Measurements from ENCODE around the gene EPS8L3.
A peak's percentile ranks its signal among the peaks of the same experiment; 100 is the strongest.

The EPS8L3 gene

DNA sequence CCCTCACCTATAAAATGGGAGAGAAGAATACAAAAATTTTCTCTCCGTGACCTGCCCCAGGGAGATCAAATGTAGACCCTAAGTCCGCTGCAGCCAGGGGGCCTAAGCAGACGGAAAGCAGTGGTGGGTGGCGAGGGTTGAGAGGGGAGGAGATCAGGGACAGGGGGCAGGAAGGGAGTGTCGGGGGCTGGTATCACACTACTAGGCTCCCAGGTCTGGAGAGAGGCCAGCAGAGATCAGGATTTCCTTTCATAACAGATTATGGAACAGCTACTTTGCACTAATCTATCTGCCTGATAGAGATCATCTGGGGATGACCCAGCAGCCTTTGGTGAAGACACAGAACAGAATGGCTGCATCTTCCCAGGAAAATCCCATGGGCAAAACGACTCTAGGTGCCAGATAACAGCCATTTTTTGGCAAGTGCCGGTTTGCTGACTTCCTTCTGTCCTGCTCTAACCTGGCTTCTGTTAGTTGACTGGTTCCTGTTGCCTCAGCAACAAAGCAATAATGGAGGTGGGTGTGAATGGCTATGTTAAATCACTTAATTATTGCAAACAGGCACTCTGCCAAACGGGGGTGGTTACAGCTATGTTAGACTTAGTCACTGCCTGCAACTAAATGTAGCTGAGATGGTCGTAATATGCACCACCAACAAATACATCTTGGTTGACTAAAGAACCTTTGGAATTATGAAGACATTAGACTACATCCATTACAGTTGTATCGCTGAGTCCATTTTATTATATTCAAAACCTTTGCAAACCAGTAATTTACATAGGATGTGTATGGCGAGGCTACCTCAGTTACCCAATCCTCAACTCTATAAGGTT lies 30.0 kb upstream of the EPS8L3 start:
- DNase-seq, result peak; percentile 87

- no peak for DNase-seq
Observed at GRCh38 chr1:109793089-109793485, 29.4 kb upstream of the EPS8L3 start.

GRCh38 chr1:109792056-109792831 lies 28.5 kb upstream of the EPS8L3 start:
- peak; percentile 61 for DNase-seq

- DNase-seq, result no peak
Observed at GRCh38 chr1:109791495-109792043, 27.8 kb upstream of the EPS8L3 start.

- DNase-seq, result no peak
Observed at GRCh38 chr1:109790735-109791494, 27.2 kb upstream of the EPS8L3 start.

- DNase-seq, result no peak
Observed at GRCh38 chr1:109790329-109790728, 26.6 kb upstream of the EPS8L3 start.

- DNase-seq, result no peak
Observed at GRCh38 chr1:109789551-109790180, 25.9 kb upstream of the EPS8L3 start.

GRCh38 chr1:109788695-109789521 lies 25.2 kb upstream of the EPS8L3 start:
- no peak for DNase-seq

GRCh38 chr1:109787845-109788601 lies 24.3 kb upstream of the EPS8L3 start:
- no peak for DNase-seq

DNA sequence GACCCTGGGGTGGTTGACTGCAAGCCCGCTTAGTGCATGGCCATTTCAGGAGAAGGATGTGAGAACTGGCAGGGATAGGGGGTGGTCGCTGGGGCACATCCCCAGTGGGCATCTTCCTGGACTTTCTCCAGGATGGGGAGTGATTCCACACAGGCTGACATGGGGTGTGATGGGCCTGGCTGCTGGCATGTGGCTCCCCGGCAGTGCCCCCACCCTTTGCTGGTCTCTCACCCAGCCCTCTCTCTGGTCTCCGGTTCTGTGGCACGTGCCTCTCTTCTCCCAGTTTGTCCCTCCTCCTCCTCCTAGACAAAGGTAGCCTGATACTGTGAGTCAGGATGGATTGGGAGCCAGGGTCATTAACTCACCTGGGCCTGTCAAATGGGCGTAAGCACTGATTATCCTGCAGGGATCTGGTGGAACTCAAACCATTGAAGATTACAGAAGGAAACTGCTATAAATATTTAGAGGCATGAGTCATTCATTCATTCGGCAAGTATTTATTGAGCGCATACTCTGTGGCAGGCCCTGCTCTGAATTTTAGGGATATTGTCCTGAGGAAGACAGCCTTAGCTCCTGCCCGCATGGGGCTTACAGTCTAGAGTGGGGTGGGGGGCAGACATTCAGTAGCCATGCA lies 23.6 kb upstream of the EPS8L3 start:
- DNase-seq, result no peak

DNA sequence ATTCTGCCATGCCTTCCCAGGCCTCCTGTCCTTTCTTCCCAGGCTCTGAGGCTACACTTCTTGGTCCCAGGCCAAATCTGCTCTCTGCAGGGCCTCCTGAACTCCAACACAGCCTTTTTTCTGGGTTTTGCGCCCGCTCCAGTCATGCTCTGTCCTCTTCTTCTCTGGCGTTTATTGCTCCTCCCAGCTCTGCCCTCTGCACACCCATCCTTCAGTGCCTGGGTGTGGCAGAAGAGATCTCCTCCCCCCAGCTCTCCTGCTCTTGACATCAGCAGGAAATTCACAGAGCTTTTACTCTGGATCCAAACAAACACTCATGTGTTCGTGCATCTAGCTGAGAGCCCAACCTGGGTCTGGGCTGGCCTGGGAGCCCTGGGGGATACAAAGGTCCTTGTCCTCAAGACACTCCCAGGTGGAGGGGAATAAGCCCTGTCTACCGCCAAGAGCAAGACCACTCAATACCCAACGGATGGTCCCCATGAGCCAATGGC lies 22.9 kb upstream of the EPS8L3 start:
- no peak for DNase-seq

- DNase-seq, result no peak
Observed at GRCh38 chr1:109786112-109786480, 22.4 kb upstream of the EPS8L3 start.

GRCh38 chr1:109785446-109786111 lies 21.9 kb upstream of the EPS8L3 start:
- no peak for DNase-seq

GRCh38 chr1:109784551-109785252 lies 21.0 kb upstream of the EPS8L3 start:
- DNase-seq, result no peak

DNA sequence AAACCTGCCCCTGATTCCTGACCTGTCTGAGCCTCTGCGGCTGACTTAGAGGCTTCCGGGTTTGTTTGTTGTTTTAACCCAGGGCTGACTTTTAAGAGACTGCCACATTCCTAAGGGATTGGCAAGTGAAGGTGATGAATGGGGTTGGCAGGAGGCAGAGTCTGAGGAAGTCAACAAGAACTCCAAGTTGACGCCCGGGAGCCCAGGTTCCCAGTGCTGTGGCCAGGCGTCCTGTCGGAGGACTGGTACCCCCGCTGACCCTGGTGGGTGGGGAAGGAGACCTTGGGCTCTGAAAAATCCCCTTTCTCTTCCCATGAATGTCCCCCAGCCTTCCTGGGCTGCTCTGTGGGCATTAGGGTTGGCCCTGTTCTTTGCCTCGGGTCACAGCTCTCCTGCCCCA lies 19.7 kb upstream of the EPS8L3 start:
- DNase-seq, result no peak

GRCh38 chr1:109782927-109783326 lies 19.2 kb upstream of the EPS8L3 start:
- no peak for DNase-seq

DNA sequence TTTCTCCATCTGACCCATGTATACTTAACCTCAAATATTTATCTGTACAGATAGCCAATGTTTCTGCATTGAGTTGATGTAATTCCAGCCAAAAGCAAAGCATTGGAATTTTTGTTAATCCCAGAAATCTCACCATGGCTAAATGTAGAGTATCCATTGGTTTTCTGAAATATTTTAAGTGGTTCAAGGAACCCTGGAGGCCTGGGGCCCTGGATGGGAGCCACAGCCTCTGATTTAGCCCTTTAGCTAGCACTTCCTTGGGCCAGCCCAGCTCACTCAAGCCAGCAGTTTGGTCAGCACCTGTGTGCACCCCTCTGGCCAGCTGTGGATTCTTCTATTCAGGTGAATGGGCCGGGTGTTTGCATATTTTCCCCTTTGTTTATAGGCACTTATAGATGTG lies 18.8 kb upstream of the EPS8L3 start:
- no peak for DNase-seq

DNA sequence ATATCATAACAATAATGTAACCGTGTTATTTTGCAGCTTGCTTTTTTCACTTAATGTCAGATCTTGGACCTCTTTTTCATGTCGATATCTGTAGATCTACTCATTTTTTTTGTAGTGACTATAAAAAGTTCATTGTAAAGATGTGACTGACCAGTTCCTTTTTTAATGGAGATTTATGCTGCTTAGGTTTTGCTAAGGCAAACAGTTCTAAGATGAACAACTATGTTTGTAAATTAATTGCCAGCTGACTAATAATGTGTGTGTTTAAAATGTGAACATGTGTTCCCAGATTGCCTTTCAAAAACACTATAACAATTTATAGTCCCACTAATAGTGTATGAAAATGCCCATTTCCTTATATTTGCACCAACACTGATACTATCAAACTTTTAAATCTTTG lies 18.1 kb upstream of the EPS8L3 start:
- no peak for DNase-seq

DNA sequence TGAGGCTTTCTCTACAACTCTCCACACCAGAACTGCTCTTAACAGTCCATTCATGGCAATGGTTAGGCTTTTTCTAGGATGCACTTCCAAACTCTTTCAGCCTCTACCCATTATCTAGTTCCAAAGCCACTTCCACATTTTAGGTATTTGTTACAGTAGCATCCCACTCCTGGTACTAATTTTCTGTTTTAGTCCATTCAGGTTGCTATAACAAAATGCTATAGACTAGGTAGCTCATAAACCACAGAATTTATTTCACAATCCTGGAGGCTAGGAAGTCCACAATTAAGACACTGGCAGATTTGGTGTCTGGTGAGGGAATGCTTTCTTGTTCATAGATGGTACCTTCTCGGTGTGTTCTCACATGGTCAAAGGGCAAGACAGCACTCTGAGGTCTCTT lies 17.3 kb upstream of the EPS8L3 start:
- DNase-seq, result no peak

All from NCI-H446 treated with DMSO at 0.1 percent for 48 hours (cell line).